Activated T-cell treated with anti-CD3 and anti-CD28 coated beads, Interleukin-2, amount 50 U/mL, for 24 hours (primary cell): ENCODE data around the gene ARHGAP32.
"Not testable (repeated sequence)": the region's sequence is repeated elsewhere in the genome, so short reads cannot be mapped to it uniquely, and the experiment has no call there.

Source experiments
- DNase-seq: peaks from one replicate; pipeline ENCODE4 v3.0.0-alpha.2; 2020
- H3K27ac Mint-ChIP-seq: 2 replicates; pipeline ENCODE4 v1.8.0; 2020; ENCODE audit warnings: mild to moderate bottlenecking, mixed read lengths
- H3K27me3 Mint-ChIP-seq: 2 replicates; pipeline ENCODE4 v1.8.0; 2020; ENCODE audit warnings: mixed read lengths
- H3K36me3 Mint-ChIP-seq: 2 replicates; pipeline ENCODE4 v1.8.0; 2020; ENCODE audit warnings: low read depth, mixed read lengths
- H3K4me1 Mint-ChIP-seq: 2 replicates; pipeline ENCODE4 v1.8.0; 2020; ENCODE audit warnings: low read depth, mixed read lengths
- H3K4me3 Mint-ChIP-seq: 2 replicates; pipeline ENCODE4 v1.8.0; 2020; ENCODE audit warnings: mild to moderate bottlenecking, moderate library complexity, mixed read lengths
- H3K9me3 Mint-ChIP-seq: 2 replicates; pipeline ENCODE4 v1.8.0; 2020; ENCODE audit warnings: mixed read lengths

The ARHGAP32 gene

DNA sequence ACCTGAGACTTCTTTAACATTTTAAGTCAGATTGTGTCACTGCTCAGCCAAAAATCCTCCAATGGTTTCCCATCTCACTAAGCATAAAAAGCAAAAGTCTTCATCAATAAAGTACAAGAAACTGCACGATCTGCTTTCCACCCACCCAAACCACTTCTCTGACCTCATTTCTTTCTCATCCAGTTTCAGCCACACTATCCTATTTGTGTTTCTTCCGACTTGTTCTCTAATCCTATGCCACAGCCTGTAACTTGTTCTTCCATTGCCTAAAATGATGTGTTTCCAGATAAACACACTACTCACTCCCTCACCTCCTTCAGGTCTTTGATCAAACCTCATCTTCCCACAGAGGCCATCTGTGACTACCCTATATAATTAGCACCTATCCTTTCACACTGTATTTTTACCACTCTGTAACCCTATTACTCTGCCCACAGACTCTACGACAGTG lies 28.4 kb downstream of the ARHGAP32 start:
- no peak overlapping the region for H3K4me3 Mint-ChIP-seq
- peaks cover 26% of the 10 kb centered on the region for H3K36me3 Mint-ChIP-seq
- no peaks in the 10 kb centered on the region for H3K27me3 Mint-ChIP-seq
- no peak overlapping the region for H3K27ac Mint-ChIP-seq
- H3K9me3 Mint-ChIP-seq = peaks cover 27% of the 10 kb centered on the region
- no peak for DNase-seq
- H3K4me1 Mint-ChIP-seq = peaks cover 7% of the 10 kb centered on the region

DNA sequence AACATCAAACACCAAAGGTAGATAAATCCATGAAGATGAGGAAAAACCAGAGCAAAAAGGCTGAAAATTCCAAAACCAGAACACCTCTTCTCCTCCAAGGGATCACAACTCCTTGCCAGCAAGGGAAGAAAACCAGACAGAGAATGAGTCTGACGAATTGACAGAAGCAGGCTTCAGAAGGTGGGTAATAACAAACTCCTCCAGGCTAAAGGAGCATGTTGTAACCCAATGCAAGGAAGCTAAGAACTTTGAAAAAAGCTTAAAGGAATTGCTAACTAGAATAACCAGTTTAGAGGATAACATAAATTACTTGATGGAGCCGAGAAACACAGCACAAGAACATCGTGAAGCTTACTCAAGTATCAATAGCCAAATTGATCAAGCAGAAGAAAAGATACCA lies 35.0 kb downstream of the ARHGAP32 start:
- not testable (repeated sequence) for H3K27me3 Mint-ChIP-seq, H3K4me1 Mint-ChIP-seq, H3K27ac Mint-ChIP-seq, DNase-seq, H3K4me3 Mint-ChIP-seq
- Mint-ChIP-seq H3K9me3 (peaks cover 27% of the 10 kb centered on the region), H3K36me3 (peaks cover 33% of the 10 kb centered on the region)

DNA sequence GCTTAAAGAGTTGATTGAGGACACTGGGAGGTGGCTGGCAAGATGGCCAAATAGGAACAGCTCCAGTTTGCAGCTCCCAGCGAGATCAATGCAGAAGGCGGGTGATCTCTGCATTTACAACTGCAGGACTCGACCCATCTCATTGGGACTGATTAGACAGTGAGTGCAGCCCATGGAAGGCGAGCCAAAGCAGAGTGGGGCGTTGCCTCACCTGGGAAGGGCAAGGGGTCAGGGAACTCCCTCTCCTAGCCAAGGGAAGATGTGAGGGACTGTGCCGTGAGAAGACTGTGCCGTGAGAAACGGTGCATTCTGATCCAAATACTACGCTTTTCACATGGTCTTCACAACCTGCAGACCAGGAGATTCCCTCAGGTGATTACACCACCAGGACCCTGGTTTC lies 36.4 kb downstream of the ARHGAP32 start:
- no peak for DNase-seq
- peaks cover 28% of the 10 kb centered on the region for H3K36me3 Mint-ChIP-seq
- no peaks in the 10 kb centered on the region for H3K27me3 Mint-ChIP-seq
- no peak overlapping the region for H3K4me3 Mint-ChIP-seq
- peaks cover 36% of the 10 kb centered on the region for H3K9me3 Mint-ChIP-seq
- H3K4me1 Mint-ChIP-seq = no peaks in the 10 kb centered on the region
- no peak overlapping the region for H3K27ac Mint-ChIP-seq

DNA sequence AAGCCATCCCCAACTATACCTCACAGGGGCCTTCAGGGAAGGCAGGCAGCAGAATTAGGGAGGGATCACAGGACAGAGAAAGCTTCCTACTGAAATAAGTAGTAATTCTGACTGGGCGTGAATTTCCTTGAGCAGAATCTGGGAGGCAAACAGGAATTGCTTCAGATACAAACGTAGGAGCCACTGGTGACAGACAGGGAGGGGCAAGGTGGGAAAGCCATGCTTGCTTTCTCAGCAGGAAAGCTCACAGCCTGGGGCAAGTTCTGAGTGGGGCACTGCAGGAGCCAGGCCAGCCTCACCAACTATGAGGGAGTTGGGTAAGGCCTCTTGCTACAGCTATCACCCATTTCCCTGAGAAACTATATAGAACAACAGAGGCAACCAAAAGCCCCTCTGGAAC lies 43.6 kb downstream of the ARHGAP32 start:
- H3K9me3 Mint-ChIP-seq = peaks cover 34% of the 10 kb centered on the region
- H3K27ac Mint-ChIP-seq = no peak overlapping the region
- H3K4me1 Mint-ChIP-seq = no peaks in the 10 kb centered on the region
- H3K27me3 Mint-ChIP-seq = no peaks in the 10 kb centered on the region
- no peak overlapping the region for H3K4me3 Mint-ChIP-seq
- peaks cover 15% of the 10 kb centered on the region for H3K36me3 Mint-ChIP-seq
- no peak for DNase-seq

DNA sequence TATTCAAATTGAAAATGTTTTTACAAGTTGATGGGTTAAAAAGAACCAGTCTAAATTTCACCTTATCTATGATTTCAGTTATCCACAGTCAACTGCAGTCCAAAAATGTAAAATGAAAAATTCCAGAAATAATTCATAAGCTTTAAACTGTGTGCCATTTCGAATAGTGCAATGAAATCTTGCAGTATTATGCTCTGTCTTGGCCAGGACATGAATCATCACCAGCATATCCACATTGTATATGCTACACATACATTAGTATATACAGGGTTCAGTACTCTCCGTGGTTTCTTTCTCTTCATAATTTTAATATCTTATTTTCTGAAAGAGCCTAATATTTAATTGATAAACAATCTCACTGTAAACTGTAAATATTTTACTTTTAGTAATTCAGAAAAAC lies 45.9 kb downstream of the ARHGAP32 start:
- no peaks in the 10 kb centered on the region for H3K27me3 Mint-ChIP-seq
- H3K9me3 Mint-ChIP-seq = peaks cover 20% of the 10 kb centered on the region
- DNase-seq = no peak
- no peak overlapping the region for H3K27ac Mint-ChIP-seq
- H3K4me3 Mint-ChIP-seq = no peak overlapping the region
- H3K36me3 Mint-ChIP-seq = peaks cover 12% of the 10 kb centered on the region
- H3K4me1 Mint-ChIP-seq = no peaks in the 10 kb centered on the region

DNA sequence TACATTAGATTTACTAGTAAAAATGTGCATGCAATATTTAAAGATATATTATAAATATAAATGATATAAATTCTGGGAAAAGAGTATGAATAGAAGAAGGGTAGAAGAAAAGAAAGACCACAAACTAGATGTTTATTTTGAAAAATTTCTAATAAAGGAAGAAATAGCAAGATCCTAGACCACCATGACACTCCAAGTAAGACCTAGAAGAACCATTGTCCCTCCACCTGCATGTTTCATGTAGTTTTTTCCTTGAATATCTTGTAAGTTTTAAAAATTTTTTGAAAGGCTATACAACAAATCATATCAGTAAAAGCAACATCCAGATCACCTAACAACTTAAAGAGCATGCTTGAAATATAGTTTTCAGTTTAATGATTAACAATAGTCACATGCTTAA lies 46.8 kb downstream of the ARHGAP32 start:
- no peak overlapping the region for H3K27ac Mint-ChIP-seq
- no peaks in the 10 kb centered on the region for H3K4me1 Mint-ChIP-seq
- peaks cover 7% of the 10 kb centered on the region for H3K36me3 Mint-ChIP-seq
- no peak for DNase-seq
- no peaks in the 10 kb centered on the region for H3K27me3 Mint-ChIP-seq
- no peak overlapping the region for H3K4me3 Mint-ChIP-seq
- peaks cover 14% of the 10 kb centered on the region for H3K9me3 Mint-ChIP-seq

DNA sequence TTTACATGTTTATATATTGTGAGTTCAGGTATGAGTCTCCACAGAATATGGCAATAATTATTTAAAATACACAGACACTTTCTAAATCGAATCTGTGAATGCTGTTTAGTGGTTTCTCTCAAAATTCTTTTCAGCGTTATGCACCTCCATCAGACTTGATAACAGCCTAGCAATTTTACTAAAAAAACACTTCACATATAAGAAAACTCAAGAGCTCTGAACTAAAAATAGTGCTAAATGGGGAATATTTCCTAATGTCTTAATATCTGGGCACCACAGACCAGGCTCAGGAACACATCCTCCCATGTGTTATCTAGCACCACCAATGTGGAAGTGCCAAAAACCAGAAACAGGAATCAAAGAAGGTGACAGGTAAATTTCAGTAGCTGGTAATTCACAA lies 47.9 kb downstream of the ARHGAP32 start:
- Mint-ChIP-seq H3K9me3 (peaks cover 9% of the 10 kb centered on the region), H3K4me1 (no peaks in the 10 kb centered on the region), H3K27me3 (no peaks in the 10 kb centered on the region), H3K36me3 (no peaks in the 10 kb centered on the region), H3K4me3 (no peak overlapping the region), H3K27ac (no peak overlapping the region)
- DNase-seq = no peak

DNA sequence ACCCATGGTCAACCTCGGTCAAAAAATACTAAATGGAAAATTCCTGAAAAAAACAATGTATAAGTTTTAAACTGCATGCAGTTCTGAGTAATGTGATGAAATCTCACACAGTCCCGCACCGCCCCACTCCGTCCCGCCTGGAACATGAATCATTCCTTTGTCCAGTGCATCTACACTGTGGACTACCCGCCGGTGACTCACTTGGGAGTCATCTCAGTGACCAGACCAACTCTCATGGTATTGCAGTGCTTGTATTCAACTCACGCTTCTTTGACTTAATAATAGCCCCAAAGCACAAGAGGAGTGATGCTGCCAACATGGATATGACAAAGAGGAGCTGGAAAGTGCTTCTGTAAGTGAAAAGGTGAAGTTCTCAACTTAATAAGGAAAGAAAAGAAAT lies 48.8 kb downstream of the ARHGAP32 start:
- Mint-ChIP-seq H3K36me3 (no peaks in the 10 kb centered on the region), H3K27ac (no peak overlapping the region), H3K27me3 (no peaks in the 10 kb centered on the region), H3K4me1 (no peaks in the 10 kb centered on the region), H3K4me3 (no peak overlapping the region), H3K9me3 (peaks cover 6% of the 10 kb centered on the region)
- no peak for DNase-seq

DNA sequence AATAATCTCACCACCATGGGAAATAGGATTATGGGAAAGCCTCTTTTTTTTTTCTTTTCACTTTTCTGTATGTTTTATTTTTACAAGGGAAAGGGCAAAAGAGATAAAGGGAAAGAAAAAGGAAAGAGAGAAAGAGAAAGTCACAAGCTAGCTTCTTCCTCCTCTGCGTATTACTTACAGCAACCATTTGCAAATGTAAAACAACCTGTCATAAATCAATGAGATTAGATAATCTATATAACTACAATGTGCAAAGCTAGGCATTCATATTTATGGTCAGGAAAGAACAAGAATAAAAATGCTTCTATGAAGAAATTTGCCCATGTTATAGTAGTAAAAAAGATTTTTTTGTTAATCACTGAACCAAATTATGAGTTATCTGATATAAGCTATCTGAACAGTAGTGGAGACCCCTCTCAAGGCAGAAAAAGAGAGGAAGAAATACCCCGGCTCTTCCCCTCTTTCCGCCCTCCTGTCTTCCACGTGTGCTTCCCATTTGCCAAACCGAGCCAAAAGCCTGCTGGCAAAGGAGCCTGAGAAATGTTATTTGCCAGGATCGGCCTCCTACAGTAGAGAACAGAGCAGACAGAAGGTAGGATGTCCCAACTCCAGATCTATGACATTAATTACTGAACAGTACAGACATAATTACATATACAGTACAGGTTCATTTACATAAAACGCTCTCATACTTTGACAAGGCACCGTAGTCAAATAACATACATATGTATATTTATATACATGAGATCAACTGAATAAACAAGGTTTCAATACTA lies 50.2 kb downstream of the ARHGAP32 start:
- Mint-ChIP-seq H3K4me1 (no peaks in the 10 kb centered on the region), H3K27me3 (no peaks in the 10 kb centered on the region), H3K9me3 (peaks cover 3% of the 10 kb centered on the region), H3K27ac (no peak overlapping the region), H3K4me3 (no peak overlapping the region), H3K36me3 (no peaks in the 10 kb centered on the region)
- no peak for DNase-seq

DNA sequence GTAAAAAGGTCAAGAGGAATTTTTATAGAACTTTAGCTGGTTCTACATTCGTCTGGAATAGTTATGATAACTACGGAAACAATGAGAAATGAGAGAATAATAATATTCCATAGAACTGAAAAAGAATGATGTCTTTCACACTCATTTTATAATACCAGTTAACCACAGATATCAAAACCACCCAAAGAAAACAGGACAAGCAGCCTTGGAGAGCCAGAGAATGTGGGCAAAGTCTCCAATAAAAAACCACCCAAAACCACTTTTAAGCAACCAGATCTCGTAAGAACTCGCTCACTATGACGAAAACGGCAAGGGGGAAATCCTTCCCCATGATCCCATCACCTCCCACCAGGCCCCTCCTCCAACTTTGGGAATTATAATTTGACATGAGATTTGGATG lies 60.8 kb downstream of the ARHGAP32 start:
- H3K27me3 Mint-ChIP-seq = no peaks in the 10 kb centered on the region
- H3K36me3 Mint-ChIP-seq = no peaks in the 10 kb centered on the region
- no peak overlapping the region for H3K27ac Mint-ChIP-seq
- no peak for DNase-seq
- H3K9me3 Mint-ChIP-seq = no peaks in the 10 kb centered on the region
- no peaks in the 10 kb centered on the region for H3K4me1 Mint-ChIP-seq
- H3K4me3 Mint-ChIP-seq = no peak overlapping the region

DNA sequence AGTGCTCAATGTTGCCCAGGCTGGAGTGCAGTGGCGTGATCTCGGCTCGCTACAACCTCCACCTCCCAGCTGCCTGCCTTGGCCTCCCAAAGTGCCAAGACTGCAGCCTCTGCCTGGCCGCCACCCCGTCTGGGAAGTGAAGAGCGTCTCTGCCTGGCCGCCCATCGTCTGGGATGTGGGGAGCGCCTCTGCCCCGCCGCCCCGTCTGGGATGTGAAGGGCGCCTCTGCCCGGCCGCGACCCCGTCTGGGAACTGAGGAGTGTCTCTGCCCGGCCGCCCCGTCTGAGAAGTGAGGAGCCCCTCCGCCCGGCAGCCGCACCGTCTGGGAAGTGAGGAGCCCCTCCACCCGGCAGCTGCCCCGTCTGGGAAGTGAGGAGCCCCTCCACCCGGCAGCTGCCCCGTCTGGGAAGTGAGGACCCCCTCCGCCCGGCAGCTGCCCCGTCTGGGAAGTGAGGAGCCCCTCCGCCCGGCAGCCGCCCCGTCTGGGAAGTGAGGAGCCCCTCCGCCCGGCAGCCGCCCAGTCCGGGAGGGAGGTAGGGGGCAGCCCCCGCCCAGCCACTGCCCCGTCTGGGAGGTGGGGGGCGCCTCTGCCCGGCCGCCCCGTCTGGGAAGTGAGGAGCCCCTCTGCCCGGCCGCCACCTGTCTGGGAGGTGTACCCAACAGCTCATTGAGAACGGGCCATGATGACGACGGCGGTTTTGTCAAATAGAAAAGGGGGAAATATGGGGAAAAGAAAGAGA lies 63.1 kb downstream of the ARHGAP32 start:
- not testable (repeated sequence) for H3K9me3 Mint-ChIP-seq, H3K27ac Mint-ChIP-seq, H3K4me1 Mint-ChIP-seq, H3K36me3 Mint-ChIP-seq, H3K27me3 Mint-ChIP-seq, DNase-seq, H3K4me3 Mint-ChIP-seq

DNA sequence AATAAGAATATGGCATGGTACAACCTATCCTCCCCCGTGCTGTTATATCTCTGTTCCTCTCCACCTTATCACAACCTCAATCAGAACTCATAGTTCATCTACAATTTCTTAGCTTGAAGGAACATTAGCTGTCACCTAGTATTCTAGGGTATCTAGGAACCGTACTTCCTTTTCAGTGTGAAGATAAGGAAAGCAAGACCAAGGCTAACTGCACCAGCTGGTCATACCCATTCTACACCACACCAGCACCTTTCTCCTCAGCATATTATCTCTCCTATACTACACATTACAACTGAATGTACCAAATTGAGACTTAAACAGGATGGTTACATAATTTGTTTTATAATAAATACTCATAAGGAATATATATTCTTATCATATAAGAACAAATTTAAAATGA lies 73.1 kb downstream of the ARHGAP32 start:
- H3K9me3 Mint-ChIP-seq = no peaks in the 10 kb centered on the region
- DNase-seq = no peak
- no peaks in the 10 kb centered on the region for H3K36me3 Mint-ChIP-seq
- peaks cover 8% of the 10 kb centered on the region for H3K4me1 Mint-ChIP-seq
- H3K27me3 Mint-ChIP-seq = peaks cover 3% of the 10 kb centered on the region
- no peak overlapping the region for H3K27ac Mint-ChIP-seq
- no peak overlapping the region for H3K4me3 Mint-ChIP-seq

DNA sequence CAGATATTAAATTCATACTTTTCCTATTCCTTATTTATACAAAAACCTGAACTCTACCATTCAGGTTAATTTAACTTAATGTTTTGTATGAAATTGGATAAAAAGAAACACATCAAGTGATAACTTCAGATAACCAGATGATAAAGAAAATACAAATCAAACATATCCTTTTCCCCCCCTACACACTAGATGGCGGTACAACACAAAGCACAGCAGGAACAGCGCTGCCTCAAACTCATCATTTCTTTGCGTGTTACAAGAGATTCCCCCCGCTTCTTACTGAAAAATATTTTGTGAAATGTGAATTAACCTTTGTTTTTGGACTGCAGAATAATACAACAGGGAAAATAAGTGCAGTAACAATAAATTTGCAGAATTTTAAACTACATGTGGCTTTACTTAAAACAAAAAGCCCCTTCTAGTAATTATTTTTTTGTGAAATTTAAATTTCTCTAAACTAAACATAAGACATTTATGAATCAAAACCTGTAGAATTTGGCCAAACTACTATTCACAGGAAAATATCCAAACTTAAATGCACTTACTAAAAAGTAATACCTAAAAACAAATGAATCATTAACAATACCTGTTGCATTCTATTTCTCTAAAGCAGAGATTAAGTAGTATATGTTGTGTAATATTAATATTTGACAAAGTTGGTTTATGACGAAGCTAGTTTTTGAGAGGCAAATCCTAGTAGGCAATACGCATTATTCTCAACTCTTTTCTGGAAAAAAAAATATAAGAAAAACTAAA lies 74.4 kb downstream of the ARHGAP32 start:
- Mint-ChIP-seq H3K36me3 (no peaks in the 10 kb centered on the region), H3K27ac (no peak overlapping the region)
- no peak for DNase-seq

DNA sequence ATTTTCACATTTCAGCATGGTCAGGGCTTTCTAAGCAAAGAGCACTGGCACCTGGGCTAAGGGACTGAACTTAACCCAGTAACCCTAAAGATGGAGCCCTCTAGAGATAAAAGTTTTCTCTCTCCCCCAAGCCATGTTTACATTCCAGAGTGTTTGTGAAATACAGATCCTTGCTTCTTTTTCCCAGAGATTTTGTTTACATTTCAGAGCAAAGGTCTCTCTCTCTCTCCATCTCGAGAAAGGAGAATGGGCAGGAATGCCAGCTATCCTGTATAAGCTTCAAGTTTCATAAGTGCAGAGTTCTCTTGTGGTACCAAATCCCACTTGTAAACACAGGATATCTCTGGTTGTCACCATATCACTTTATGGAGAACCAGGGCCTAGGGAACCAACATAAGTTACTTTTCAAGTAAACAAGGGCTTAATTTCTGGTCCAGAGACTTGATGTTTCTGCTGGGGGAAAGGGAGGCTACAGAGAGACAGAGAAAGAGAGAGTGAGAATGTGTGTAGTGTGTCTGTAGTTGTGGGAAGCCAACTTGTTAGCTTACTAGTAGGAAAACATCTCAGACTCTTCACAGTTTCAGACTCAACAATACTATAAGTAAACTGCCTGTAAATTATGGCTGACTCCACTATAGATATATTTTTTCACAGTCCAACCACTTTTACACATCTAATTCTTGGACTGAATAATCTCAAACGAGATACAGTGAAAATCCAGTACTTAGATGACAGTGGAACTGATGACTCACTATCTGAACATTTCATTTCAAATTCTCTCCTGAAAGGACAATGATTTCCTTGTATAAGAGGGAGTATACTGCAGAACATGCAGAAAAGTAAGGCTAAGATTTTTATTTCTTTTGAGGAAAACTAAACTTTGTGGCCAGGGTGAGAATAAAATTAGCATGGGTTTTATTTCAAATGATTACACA lies 76.2 kb downstream of the ARHGAP32 start:
- Mint-ChIP-seq H3K36me3 (no peaks in the 10 kb centered on the region), H3K27me3 (peaks cover 3% of the 10 kb centered on the region), H3K4me3 (no peak overlapping the region), H3K9me3 (no peaks in the 10 kb centered on the region), H3K27ac (no peak overlapping the region), H3K4me1 (peaks cover 8% of the 10 kb centered on the region)
- no peak for DNase-seq

More for the DNA sequence above, 74.4 kb downstream of the ARHGAP32 start:
- Mint-ChIP-seq H3K27me3 (peaks cover 3% of the 10 kb centered on the region), H3K4me3 (no peak overlapping the region), H3K4me1 (peaks cover 8% of the 10 kb centered on the region), H3K9me3 (no peaks in the 10 kb centered on the region)
